ENCODE results near the gene NDUFA13.
A peak's percentile ranks its signal among the peaks of the same experiment; 100 is the strongest.

The NDUFA13 gene

GRCh38 chr19:19544954-19545591 lies 29.0 kb downstream of the NDUFA13 start:
- no peak for DNase-seq (ENCODE audit: low read depth in 1 of 2, low spot score in 1 of 2)

GRCh38 chr19:19545707-19546106 lies 29.7 kb downstream of the NDUFA13 start:
- DNase-seq (ENCODE audit: low read depth in 1 of 2, low spot score in 1 of 2), result no peak

- DNase-seq (ENCODE audit: low read depth in 1 of 2, low spot score in 1 of 2), result no peak
These were observed 30.7 kb downstream of the NDUFA13 start for GRCh38 chr19:19546751-19547162.

- DNase-seq (ENCODE audit: low read depth in 1 of 2, low spot score in 1 of 2), result no peak
These were observed 31.8 kb downstream of the NDUFA13 start for GRCh38 chr19:19547674-19548336.

GRCh38 chr19:19548915-19549759 lies 33.1 kb downstream of the NDUFA13 start:
- DNase-seq (ENCODE audit: low read depth in 1 of 2, low spot score in 1 of 2), result no peak

- no peak for DNase-seq (ENCODE audit: low read depth in 1 of 2, low spot score in 1 of 2)
These were observed 33.9 kb downstream of the NDUFA13 start for GRCh38 chr19:19549804-19550464.

GRCh38 chr19:19550485-19550929 lies 34.5 kb downstream of the NDUFA13 start:
- no peak for DNase-seq (ENCODE audit: low read depth in 1 of 2, low spot score in 1 of 2)

- DNase-seq (ENCODE audit: low read depth in 1 of 2, low spot score in 1 of 2), result no peak
These were observed 35.2 kb downstream of the NDUFA13 start for GRCh38 chr19:19550972-19551852.

GRCh38 chr19:19551853-19552192 lies 35.8 kb downstream of the NDUFA13 start:
- DNase-seq (ENCODE audit: low read depth in 1 of 2, low spot score in 1 of 2), result no peak

- DNase-seq (ENCODE audit: low read depth in 1 of 2, low spot score in 1 of 2), result no peak
These were observed 36.8 kb downstream of the NDUFA13 start for GRCh38 chr19:19552798-19553197.

- no peak for DNase-seq (ENCODE audit: low read depth in 1 of 2, low spot score in 1 of 2)
These were observed 37.6 kb downstream of the NDUFA13 start for GRCh38 chr19:19553670-19554069.

GRCh38 chr19:19554074-19555023 lies 38.3 kb downstream of the NDUFA13 start:
- peak; percentile 49 to 50 for DNase-seq (ENCODE audit: low read depth in 1 of 2, low spot score in 1 of 2)

- DNase-seq (ENCODE audit: low read depth in 1 of 2, low spot score in 1 of 2), result no peak
These were observed 42.0 kb downstream of the NDUFA13 start for GRCh38 chr19:19558055-19558454.

GRCh38 chr19:19558636-19559035 lies 42.6 kb downstream of the NDUFA13 start:
- DNase-seq (ENCODE audit: low read depth in 1 of 2, low spot score in 1 of 2), result no peak

GRCh38 chr19:19559931-19560330 lies 43.9 kb downstream of the NDUFA13 start:
- DNase-seq (ENCODE audit: low read depth in 1 of 2, low spot score in 1 of 2), result no peak

- no peak for DNase-seq (ENCODE audit: low read depth in 1 of 2, low spot score in 1 of 2)
These were observed 46.1 kb downstream of the NDUFA13 start for GRCh38 chr19:19561946-19562664.

GRCh38 chr19:19562665-19563347 lies 46.8 kb downstream of the NDUFA13 start:
- no peak for DNase-seq (ENCODE audit: low read depth in 1 of 2, low spot score in 1 of 2)

GRCh38 chr19:19563348-19563848 lies 47.4 kb downstream of the NDUFA13 start:
- DNase-seq (ENCODE audit: low read depth in 1 of 2, low spot score in 1 of 2), result no peak
